Sigmoid colon (tissue), 4 donors: ENCODE results near the gene MAML1.

ENCODE experiments used
- CTCF ChIP-seq, 4 experiments: fragments of 450-650 bp in 3 of 4; fragments of 200-600 bp in 1 of 4; IDR thresholded peaks; one replicate each; pipeline ENCODE4 v1.5.1; 2016 to 2019; ENCODE audit warnings: antibody characterized with exemption in 4 of 4, mild to moderate bottlenecking in 3 of 4, moderate library complexity in 2 of 4
- POLR2A ChIP-seq, 2 donors: fragments of 450-650 bp; IDR thresholded peaks; one replicate each; pipeline ENCODE4 v1.6.1; 2016; ENCODE audit warnings: antibody characterized with exemption in 2 of 2, mild to moderate bottlenecking in 2 of 2, moderate library complexity in 2 of 2
- POLR2AphosphoS5 ChIP-seq, 4 donors: sonication (generic); formaldehyde crosslinking; IDR thresholded peaks; one replicate each; pipeline ENCODE4 v1.6.1; 2017; ENCODE audit warnings: antibody characterized with exemption in 4 of 4

- TF ChIP-seq POLR2AphosphoS5 (IDR thresholded peaks at IDR 0.05) (no peak), CTCF (IDR thresholded peaks at IDR 0.05) (no peak), POLR2A (IDR thresholded peaks at IDR 0.05) (no peak)
These were observed 2.3 kb upstream of the MAML1 start for GRCh38 chr5:179730356-179730755.
